K562 (cell line): Measurements from ENCODE around the gene FANCI. TPM values are rescaled to one million over a fixed set of nuclear protein-coding genes. Genes with fewer than 3 reads are reported as not detected.

Experiments
- ARHGAP35 ChIP-seq: fragments of 450-650 bp; IDR thresholded peaks from 2 replicates; pipeline ENCODE4 v1.6.1; 2018; ENCODE audit not compliant: partially characterized antibody
- BDP1 ChIP-seq: IDR thresholded peaks from 3 replicates; pipeline ENCODE4 v1.6.1; 2011; ENCODE audit not compliant: insufficient read length, insufficient read depth
- CREB1 ChIP-seq, 2 experiments: sonication (generic) in 1 of 2; formaldehyde crosslinking in 1 of 2; IDR thresholded peaks; 2 replicates each; pipeline versions ENCODE4 v1.6.1 to v1.8.0; 2012 to 2022; ENCODE audit warnings: inconsistent platforms in 1 of 2, mild to moderate bottlenecking in 1 of 2, missing genetic modification reagents in 1 of 2, moderate library complexity in 1 of 2
- DPF2 ChIP-seq: fragments of 450-650 bp; IDR thresholded peaks from 2 replicates; pipeline ENCODE4 v1.6.1; 2016
- EP300 ChIP-seq: IDR thresholded peaks from 2 replicates; pipeline ENCODE4 v1.6.1; 2012; ENCODE audit warnings: low read length, improper control_type of control experiment
- HDGF ChIP-seq: fragments of 450-650 bp; IDR thresholded peaks from 2 replicates; pipeline ENCODE4 v1.6.1; 2016
- KDM1A ChIP-seq, 2 experiments: fragments of 450-650 bp; IDR thresholded peaks; 2 replicates each; pipeline ENCODE4 v1.6.1; 2016; ENCODE audit warnings: mild to moderate bottlenecking in 2 of 2
- MBD2 ChIP-seq: sonication (generic); IDR thresholded peaks from 2 replicates; pipeline ENCODE4 v1.6.1; 2016; ENCODE audit warnings: low read depth, borderline replicate concordance
- OTX1 ChIP-seq: fragments of 450-650 bp; formaldehyde crosslinking; IDR thresholded peaks from 2 replicates; pipeline ENCODE4 v1.4.0; 2022; ENCODE audit warnings: mild to moderate bottlenecking
- SMARCB1 ChIP-seq: IDR thresholded peaks from 2 replicates; pipeline ENCODE4 v1.6.1; 2011; ENCODE audit warnings: improper control_type of control experiment, low read depth; ENCODE audit not compliant: insufficient read length
- SMARCC2 ChIP-seq: fragments of 450-650 bp; IDR thresholded peaks from 2 replicates; pipeline ENCODE4 v1.6.1; 2017; ENCODE audit warnings: antibody characterized with exemption, moderate library complexity, mild to moderate bottlenecking, low read depth
- ZNF644 ChIP-seq: fragments of 200-800 bp; sonication (Bioruptor generic); IDR thresholded peaks from 2 replicates; pipeline ENCODE4 v1.6.1; 2016; ENCODE audit warnings: low read depth, missing genetic modification characterization, missing compliant biosample characterization
- ZNF696 ChIP-seq: fragments of 250-450 bp; sonication (Bioruptor Pico); conservative IDR thresholded peaks from 2 replicates; pipeline ENCODE4 v1.4.0; 2020; ENCODE audit warnings: mild to moderate bottlenecking, moderate library complexity
- polyA plus RNA-seq, 8 experiments: library from polyadenylated mRNA; depleted of rRNA in 4 of 8; stranded (reverse) in 5 of 8; unstranded in 3 of 8; fragments of >200 nt; fragmentation: Nextera tagmentation in 2 of 8; fragmentation: Illumina TruSeq in 1 of 8; extraction: Ambion mirVana in 2 of 8; extraction: Trizol in 1 of 8; gene quantifications; 2 replicates each; pipeline versions ENCODE4 v1.2.1 to v1.2.3, GENCODE V29; 2011 to 2014; ENCODE audit warnings: inconsistent platforms in 1 of 8, missing spikeins in 1 of 8
- total RNA-seq, 7 experiments: library from RNA; depleted of rRNA in 6 of 7; stranded (reverse); fragments of >200 nt in 6 of 7; fragmentation: Illumina TruSeq in 2 of 7; extraction: Trizol in 2 of 7; gene quantifications; 2 replicates each; pipeline versions ENCODE4 v1.2.1 to v1.2.3, GENCODE V29; 2011 to 2021; ENCODE audit warnings: low replicate concordance in 1 of 7
- TF ChIP-seq, protein P1 (sequence below), 3 experiments: IDR thresholded peaks in 2 of 3; conservative IDR thresholded peaks in 1 of 3; 2 replicates each; pipeline ENCODE4 v1.5.1; 2011 to 2012; ENCODE audit warnings: low read length in 3 of 3, mild to moderate bottlenecking in 3 of 3, control low read depth in 2 of 3, improper control_type of control experiment in 1 of 3, inconsistent platforms in 1 of 3, low read depth in 1 of 3, mixed read lengths in 1 of 3, moderate library complexity in 1 of 3; ENCODE audit not compliant: insufficient read depth in 2 of 3
- TF ChIP-seq, protein P2 (sequence below), 2 experiments: IDR thresholded peaks; 2 replicates each; pipeline ENCODE4 v1.6.1; 2011; ENCODE audit warnings: borderline replicate concordance in 1 of 2, control low read depth in 1 of 2, low read depth in 1 of 2, low read length in 1 of 2, mild to moderate bottlenecking in 1 of 2, mixed read lengths in 1 of 2, moderate library complexity in 1 of 2; ENCODE audit not compliant: insufficient read depth in 1 of 2, insufficient read length in 1 of 2, poor library complexity in 1 of 2, severe bottlenecking in 1 of 2; ENCODE audit errors: extremely low read depth in 1 of 2
- TF ChIP-seq, protein P3 (sequence below), 2 experiments: fragments of 150-350 bp in 1 of 2; IDR thresholded peaks; 2 replicates each; pipeline ENCODE4 v1.6.1; 2012 to 2016; ENCODE audit warnings: low read depth in 2 of 2, low read length in 2 of 2, mild to moderate bottlenecking in 1 of 2, moderate library complexity in 1 of 2
- TF ChIP-seq, protein P4 (sequence below): sonication (generic); formaldehyde crosslinking; IDR thresholded peaks from 2 replicates; pipeline ENCODE4 v1.9.0; 2022; ENCODE audit warnings: mild to moderate bottlenecking, missing genetic modification reagents
- TF ChIP-seq, protein P5 (sequence below), 2 experiments: fragments of 450-650 bp; conservative IDR thresholded peaks; 2 replicates each; pipeline ENCODE4 v1.6.1; 2017; ENCODE audit warnings: mild to moderate bottlenecking in 2 of 2, moderate library complexity in 2 of 2

FANCI gene
- total and polyA plus RNA-seq, 9 of the 15 experiments (the other 6 are each of a cell fraction or from before 2014, with no cell fraction given) = 72.1 to 165 (median 131) TPM

DNA sequence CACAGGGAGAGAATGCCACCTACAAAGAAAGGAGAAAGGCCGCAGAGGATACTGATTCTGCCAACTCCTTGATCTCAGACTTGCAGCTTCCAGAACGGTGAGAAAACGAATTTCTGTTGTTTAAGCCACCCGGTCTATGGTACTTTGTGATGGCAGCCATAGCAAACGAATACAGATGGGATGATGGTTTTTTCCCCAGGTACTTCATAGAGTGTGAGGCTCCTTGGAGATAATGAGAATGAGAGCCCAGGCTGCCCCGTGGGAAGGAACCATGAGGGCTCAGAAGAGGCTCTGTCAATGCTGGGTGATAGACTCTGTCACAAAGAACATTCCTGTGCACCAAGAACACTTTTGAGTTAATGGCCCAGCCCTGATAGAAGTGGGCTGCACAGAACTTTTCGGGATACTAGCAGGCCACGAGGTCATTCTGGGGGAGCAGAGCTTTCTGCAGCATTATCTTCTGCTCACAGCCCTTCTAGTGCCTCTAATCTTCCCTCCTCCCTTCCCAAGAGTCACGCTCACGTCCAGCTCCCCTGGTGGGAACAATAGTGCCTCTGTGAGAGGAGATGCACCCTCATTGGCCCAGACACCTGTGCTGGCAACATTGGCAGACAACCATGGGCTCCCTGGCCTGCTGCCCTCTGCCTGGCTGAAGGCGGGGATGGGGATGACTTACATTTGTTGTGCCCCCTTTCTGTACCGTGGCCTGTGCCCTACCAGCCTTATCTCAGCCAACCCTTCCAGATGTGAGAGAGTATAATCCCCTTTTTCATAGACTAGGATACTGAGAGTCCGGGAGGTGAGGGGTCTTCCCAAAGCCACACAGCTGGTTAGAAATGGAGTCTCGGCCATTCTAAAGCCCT, 17.2 kb upstream of the FANCI start (continued):
- TF ChIP-seq, protein P1, sequence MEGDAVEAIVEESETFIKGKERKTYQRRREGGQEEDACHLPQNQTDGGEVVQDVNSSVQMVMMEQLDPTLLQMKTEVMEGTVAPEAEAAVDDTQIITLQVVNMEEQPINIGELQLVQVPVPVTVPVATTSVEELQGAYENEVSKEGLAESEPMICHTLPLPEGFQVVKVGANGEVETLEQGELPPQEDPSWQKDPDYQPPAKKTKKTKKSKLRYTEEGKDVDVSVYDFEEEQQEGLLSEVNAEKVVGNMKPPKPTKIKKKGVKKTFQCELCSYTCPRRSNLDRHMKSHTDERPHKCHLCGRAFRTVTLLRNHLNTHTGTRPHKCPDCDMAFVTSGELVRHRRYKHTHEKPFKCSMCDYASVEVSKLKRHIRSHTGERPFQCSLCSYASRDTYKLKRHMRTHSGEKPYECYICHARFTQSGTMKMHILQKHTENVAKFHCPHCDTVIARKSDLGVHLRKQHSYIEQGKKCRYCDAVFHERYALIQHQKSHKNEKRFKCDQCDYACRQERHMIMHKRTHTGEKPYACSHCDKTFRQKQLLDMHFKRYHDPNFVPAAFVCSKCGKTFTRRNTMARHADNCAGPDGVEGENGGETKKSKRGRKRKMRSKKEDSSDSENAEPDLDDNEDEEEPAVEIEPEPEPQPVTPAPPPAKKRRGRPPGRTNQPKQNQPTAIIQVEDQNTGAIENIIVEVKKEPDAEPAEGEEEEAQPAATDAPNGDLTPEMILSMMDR (IDR thresholded peaks at IDR 0.05 in 2 of 3, conservative IDR thresholded peaks at IDR 0.05 in 1 of 3; ENCODE audit: insufficient read depth in 2 of 3, low read depth in 1 of 3, low read length in 3 of 3) = peak in 1 of 3 experiments; percentile 2; a peak in 1 of 6 replicates
- TF ChIP-seq BDP1 (no peak), EP300 (peak; percentile 60; the same call in 1 of the 2 replicates), ZNF644 (tag) (no peak), HDGF (no peak), KDM1A (IDR thresholded peaks at IDR 0.05) (peak; percentile 72 to 78), ARHGAP35 (no peak), SMARCC2 (0 out of 2 replicates have a peak, but pooled peaks have one; percentile 35), OTX1 (no peak), MBD2 (0 out of 2 replicates have a peak, but pooled peaks have one; percentile 36), ZNF696 (CRISPR knock-in tag) (no peak), CREB1 (IDR thresholded peaks at IDR 0.05) (peak; percentile 9; the same call in 1 of the 2 replicates), CREB1 (CRISPR knock-in tag; IDR thresholded peaks at IDR 0.05) (no peak), SMARCB1 (no peak), DPF2 (peak; percentile 86)
- TF ChIP-seq, protein P2, sequence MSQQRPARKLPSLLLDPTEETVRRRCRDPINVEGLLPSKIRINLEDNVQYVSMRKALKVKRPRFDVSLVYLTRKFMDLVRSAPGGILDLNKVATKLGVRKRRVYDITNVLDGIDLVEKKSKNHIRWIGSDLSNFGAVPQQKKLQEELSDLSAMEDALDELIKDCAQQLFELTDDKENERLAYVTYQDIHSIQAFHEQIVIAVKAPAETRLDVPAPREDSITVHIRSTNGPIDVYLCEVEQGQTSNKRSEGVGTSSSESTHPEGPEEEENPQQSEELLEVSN (IDR thresholded peaks at IDR 0.05; ENCODE audit: borderline replicate concordance in 1 of 2, extremely low read depth in 1 of 2, insufficient read depth in 1 of 2, insufficient read length in 1 of 2, low read depth in 1 of 2, low read length in 1 of 2, poor library complexity in 1 of 2, severe bottlenecking in 1 of 2) = peak; percentile 27 to 36
- TF ChIP-seq, protein P3, sequence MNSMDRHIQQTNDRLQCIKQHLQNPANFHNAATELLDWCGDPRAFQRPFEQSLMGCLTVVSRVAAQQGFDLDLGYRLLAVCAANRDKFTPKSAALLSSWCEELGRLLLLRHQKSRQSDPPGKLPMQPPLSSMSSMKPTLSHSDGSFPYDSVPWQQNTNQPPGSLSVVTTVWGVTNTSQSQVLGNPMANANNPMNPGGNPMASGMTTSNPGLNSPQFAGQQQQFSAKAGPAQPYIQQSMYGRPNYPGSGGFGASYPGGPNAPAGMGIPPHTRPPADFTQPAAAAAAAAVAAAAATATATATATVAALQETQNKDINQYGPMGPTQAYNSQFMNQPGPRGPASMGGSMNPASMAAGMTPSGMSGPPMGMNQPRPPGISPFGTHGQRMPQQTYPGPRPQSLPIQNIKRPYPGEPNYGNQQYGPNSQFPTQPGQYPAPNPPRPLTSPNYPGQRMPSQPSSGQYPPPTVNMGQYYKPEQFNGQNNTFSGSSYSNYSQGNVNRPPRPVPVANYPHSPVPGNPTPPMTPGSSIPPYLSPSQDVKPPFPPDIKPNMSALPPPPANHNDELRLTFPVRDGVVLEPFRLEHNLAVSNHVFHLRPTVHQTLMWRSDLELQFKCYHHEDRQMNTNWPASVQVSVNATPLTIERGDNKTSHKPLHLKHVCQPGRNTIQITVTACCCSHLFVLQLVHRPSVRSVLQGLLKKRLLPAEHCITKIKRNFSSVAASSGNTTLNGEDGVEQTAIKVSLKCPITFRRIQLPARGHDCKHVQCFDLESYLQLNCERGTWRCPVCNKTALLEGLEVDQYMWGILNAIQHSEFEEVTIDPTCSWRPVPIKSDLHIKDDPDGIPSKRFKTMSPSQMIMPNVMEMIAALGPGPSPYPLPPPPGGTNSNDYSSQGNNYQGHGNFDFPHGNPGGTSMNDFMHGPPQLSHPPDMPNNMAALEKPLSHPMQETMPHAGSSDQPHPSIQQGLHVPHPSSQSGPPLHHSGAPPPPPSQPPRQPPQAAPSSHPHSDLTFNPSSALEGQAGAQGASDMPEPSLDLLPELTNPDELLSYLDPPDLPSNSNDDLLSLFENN (IDR thresholded peaks at IDR 0.05; ENCODE audit: low read depth in 2 of 2, low read length in 2 of 2) = peak in 1 of 2 experiments; percentile 48; a peak in 1 of 4 replicates
- TF ChIP-seq, protein P4, sequence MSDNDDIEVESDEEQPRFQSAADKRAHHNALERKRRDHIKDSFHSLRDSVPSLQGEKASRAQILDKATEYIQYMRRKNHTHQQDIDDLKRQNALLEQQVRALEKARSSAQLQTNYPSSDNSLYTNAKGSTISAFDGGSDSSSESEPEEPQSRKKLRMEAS (CRISPR knock-in tag) = peak; percentile 77
- TF ChIP-seq, protein P5, sequence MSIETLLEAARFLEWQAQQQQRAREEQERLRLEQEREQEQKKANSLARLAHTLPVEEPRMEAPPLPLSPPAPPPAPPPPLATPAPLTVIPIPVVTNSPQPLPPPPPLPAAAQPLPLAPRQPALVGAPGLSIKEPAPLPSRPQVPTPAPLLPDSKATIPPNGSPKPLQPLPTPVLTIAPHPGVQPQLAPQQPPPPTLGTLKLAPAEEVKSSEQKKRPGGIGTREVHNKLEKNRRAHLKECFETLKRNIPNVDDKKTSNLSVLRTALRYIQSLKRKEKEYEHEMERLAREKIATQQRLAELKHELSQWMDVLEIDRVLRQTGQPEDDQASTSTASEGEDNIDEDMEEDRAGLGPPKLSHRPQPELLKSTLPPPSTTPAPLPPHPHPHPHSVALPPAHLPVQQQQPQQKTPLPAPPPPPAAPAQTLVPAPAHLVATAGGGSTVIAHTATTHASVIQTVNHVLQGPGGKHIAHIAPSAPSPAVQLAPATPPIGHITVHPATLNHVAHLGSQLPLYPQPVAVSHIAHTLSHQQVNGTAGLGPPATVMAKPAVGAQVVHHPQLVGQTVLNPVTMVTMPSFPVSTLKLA (conservative IDR thresholded peaks at IDR 0.05) = peak; percentile 39 to 68; a peak in 2 of 4 replicates
